ENCODE results near the gene PARVB.
A peak's percentile ranks its signal among the peaks of the same experiment; 100 is the strongest.

Gene PARVB

GRCh38 chr22:44111562-44112155, 87.6 kb downstream of the PARVB start:
- no peak overlapping the region for H3K4me3 ChIP-seq (ENCODE audit: low read depth, low read length)
- CTCF ChIA-PET, result no interaction called here
- no peaks in the 10 kb centered on the region for H3K4me1 ChIP-seq (ENCODE audit: control insufficient read depth, insufficient read depth, low read length)
- H3K27ac ChIP-seq (ENCODE audit: extremely low read depth, low read depth, low read length), result no peak overlapping the region
- H3K36me3 ChIP-seq (ENCODE audit: control insufficient read depth in 2 of 2, insufficient read depth in 1 of 2, low read length in 2 of 2), result peaks cover 0 to 4% of the 10 kb centered on the region in 2 experiments; a peak in 1 of 3 replicates
- POLR2A ChIA-PET, result interaction anchor here (0.7 kb wide), 1 partner anchor 472 kb away, joined by 3 read pairs; no protein-coding TSS in a partner anchor
- peak; percentile 24; the same call in 1 of the 2 replicates for TF ChIP-seq GLIS1 (tag by site-specific recombination; IDR thresholded peaks at IDR 0.05)
- TF ChIP-seq, protein P1, sequence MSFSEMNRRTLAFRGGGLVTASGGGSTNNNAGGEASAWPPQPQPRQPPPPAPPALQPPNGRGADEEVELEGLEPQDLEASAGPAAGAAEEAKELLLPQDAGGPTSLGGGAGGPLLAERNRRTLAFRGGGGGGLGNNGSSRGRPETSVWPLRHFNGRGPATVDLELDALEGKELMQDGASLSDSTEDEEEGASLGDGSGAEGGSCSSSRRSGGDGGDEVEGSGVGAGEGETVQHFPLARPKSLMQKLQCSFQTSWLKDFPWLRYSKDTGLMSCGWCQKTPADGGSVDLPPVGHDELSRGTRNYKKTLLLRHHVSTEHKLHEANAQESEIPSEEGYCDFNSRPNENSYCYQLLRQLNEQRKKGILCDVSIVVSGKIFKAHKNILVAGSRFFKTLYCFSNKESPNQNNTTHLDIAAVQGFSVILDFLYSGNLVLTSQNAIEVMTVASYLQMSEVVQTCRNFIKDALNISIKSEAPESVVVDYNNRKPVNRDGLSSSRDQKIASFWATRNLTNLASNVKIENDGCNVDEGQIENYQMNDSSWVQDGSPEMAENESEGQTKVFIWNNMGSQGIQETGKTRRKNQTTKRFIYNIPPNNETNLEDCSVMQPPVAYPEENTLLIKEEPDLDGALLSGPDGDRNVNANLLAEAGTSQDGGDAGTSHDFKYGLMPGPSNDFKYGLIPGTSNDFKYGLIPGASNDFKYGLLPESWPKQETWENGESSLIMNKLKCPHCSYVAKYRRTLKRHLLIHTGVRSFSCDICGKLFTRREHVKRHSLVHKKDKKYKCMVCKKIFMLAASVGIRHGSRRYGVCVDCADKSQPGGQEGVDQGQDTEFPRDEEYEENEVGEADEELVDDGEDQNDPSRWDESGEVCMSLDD (tag by site-specific recombination; IDR thresholded peaks at IDR 0.05), result no peak
- no peaks in the 10 kb centered on the region for H3K9me3 ChIP-seq (ENCODE audit: control insufficient read depth, insufficient read depth, low read depth, low read length)

- H3K9me3 ChIP-seq (ENCODE audit: control insufficient read depth, insufficient read depth, low read depth, low read length), result no peaks in the 10 kb centered on the region
- ChIA-PET CTCF (no interaction called here), POLR2A (no interaction called here)
- peaks cover 0 to 4% of the 10 kb centered on the region in 2 experiments; a peak in 1 of 3 replicates for H3K36me3 ChIP-seq (ENCODE audit: control insufficient read depth in 2 of 2, insufficient read depth in 1 of 2, low read length in 2 of 2)
- H3K27ac ChIP-seq (ENCODE audit: extremely low read depth, low read depth, low read length), result no peak overlapping the region
- no peak overlapping the region for H3K4me3 ChIP-seq (ENCODE audit: low read depth, low read length)
- TF ChIP-seq ZNF704 (tag by site-specific recombination; IDR thresholded peaks at IDR 0.05) (no peak), ZNF391 (tag by site-specific recombination; IDR thresholded peaks at IDR 0.05; ENCODE audit: borderline replicate concordance, low read depth) (no peak), ZNF585B (tag by site-specific recombination; IDR thresholded peaks at IDR 0.05) (no peak), ZNF248 (tag by site-specific recombination; IDR thresholded peaks at IDR 0.05) (no peak), ZNF837 (tag by site-specific recombination; IDR thresholded peaks at IDR 0.05) (no peak), ZSCAN5A (tag by site-specific recombination; IDR thresholded peaks at IDR 0.05) (no peak), ZNF510 (tag by site-specific recombination; IDR thresholded peaks at IDR 0.05; ENCODE audit: insufficient replicate concordance) (no peak), ZFP37 (tag by site-specific recombination; IDR thresholded peaks at IDR 0.05) (no peak), ZNF366 (tag by site-specific recombination; conservative IDR thresholded peaks at IDR 0.05) (no peak), ZNF37A (tag by site-specific recombination; IDR thresholded peaks at IDR 0.05) (no peak), PRDM10 (tag by site-specific recombination; IDR thresholded peaks at IDR 0.05) (no peak), KLF16 (tag by site-specific recombination; IDR thresholded peaks at IDR 0.05) (no peak), ZNF701 (tag by site-specific recombination; IDR thresholded peaks at IDR 0.05) (no peak), ZNF302 (tag by site-specific recombination; IDR thresholded peaks at IDR 0.05; ENCODE audit: low read depth) (no peak), SP3 (tag by site-specific recombination; IDR thresholded peaks at IDR 0.05) (no peak), MYNN (tag by site-specific recombination; IDR thresholded peaks at IDR 0.05; ENCODE audit: borderline replicate concordance) (no peak), ZNF48 (tag by site-specific recombination; IDR thresholded peaks at IDR 0.05) (no peak), ZNF354C (tag by site-specific recombination; IDR thresholded peaks at IDR 0.05; ENCODE audit: borderline replicate concordance, low read depth) (no peak)
- TF ChIP-seq, protein P2, sequence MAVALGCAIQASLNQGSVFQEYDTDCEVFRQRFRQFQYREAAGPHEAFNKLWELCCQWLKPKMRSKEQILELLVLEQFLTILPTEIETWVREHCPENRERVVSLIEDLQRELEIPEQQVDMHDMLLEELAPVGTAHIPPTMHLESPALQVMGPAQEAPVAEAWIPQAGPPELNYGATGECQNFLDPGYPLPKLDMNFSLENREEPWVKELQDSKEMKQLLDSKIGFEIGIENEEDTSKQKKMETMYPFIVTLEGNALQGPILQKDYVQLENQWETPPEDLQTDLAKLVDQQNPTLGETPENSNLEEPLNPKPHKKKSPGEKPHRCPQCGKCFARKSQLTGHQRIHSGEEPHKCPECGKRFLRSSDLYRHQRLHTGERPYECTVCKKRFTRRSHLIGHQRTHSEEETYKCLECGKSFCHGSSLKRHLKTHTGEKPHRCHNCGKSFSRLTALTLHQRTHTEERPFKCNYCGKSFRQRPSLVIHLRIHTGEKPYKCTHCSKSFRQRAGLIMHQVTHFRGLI (tag by site-specific recombination; IDR thresholded peaks at IDR 0.05), result no peak
- H3K4me1 ChIP-seq (ENCODE audit: control insufficient read depth, insufficient read depth, low read length), result no peaks in the 10 kb centered on the region
Observed at GRCh38 chr22:44112191-44112590, 88.1 kb downstream of the PARVB start.

Measured in HEK293 (cell line).